DOHH2 (cell line): ENCODE data around the gene GREB1L.

ENCODE experiments used
- H3F3A ChIP-seq: fragments of 200-600 bp; sonication (generic), shearing (Covaris generic); 2 replicates; pipeline ENCODE4 v1.6.0; 2016; ENCODE audit warnings: antibody characterized with exemption, mild to moderate bottlenecking; ENCODE audit not compliant: control insufficient read depth, insufficient read depth
- H3K27ac ChIP-seq: fragments of 200-600 bp; sonication (generic); 2 replicates; pipeline ENCODE4 v1.5.1; 2014; ENCODE audit warnings: low read depth, mild to moderate bottlenecking, low read length, moderate library complexity
- H3K27me3 ChIP-seq: fragments of 200-600 bp; sonication (generic); 2 replicates; pipeline ENCODE4 v1.6.1; 2014; ENCODE audit warnings: mild to moderate bottlenecking, low read length, mixed read lengths; ENCODE audit not compliant: control insufficient read depth
- H3K36me3 ChIP-seq: fragments of 200-600 bp; sonication (generic); 2 replicates; pipeline ENCODE4 v1.6.1; 2014; ENCODE audit warnings: mild to moderate bottlenecking, low read length, moderate library complexity, mixed read lengths; ENCODE audit not compliant: control insufficient read depth
- H3K4me1 ChIP-seq: fragments of 200-600 bp; sonication (generic); 2 replicates; pipeline ENCODE4 v1.6.1; 2014; ENCODE audit warnings: mild to moderate bottlenecking, low read length, mixed read lengths; ENCODE audit not compliant: control insufficient read depth
- H3K4me2 ChIP-seq: fragments of 200-600 bp; sonication (generic); 2 replicates; pipeline ENCODE4 v1.6.0; 2014; ENCODE audit warnings: mild to moderate bottlenecking, low read length, moderate library complexity
- H3K4me3 ChIP-seq: fragments of 200-600 bp; sonication (generic); 2 replicates; pipeline ENCODE4 v1.5.1; 2014; ENCODE audit warnings: mild to moderate bottlenecking, low read length, mixed read lengths
- H3K79me2 ChIP-seq: fragments of 200-600 bp; sonication (generic); 2 replicates; pipeline ENCODE4 v1.6.1; 2014; ENCODE audit warnings: mild to moderate bottlenecking, low read length, mixed read lengths; ENCODE audit not compliant: control insufficient read depth
- H3K9me2 ChIP-seq: fragments of 200-600 bp; sonication (generic); replicated peaks from 2 replicates; pipeline ENCODE4 v1.6.1; 2014; ENCODE audit warnings: mild to moderate bottlenecking, low read length, mixed read lengths; ENCODE audit not compliant: control insufficient read depth
- H3K9me3 ChIP-seq: fragments of 200-600 bp; sonication (generic); 2 replicates; pipeline ENCODE4 v1.6.1; 2014; ENCODE audit warnings: antibody characterized with exemption, low read length, mixed read lengths; ENCODE audit not compliant: control insufficient read depth, insufficient read depth
- H4K20me1 ChIP-seq: fragments of 200-600 bp; sonication (generic); 2 replicates; pipeline ENCODE4 v1.6.0; 2014; ENCODE audit warnings: low read depth, mild to moderate bottlenecking, antibody characterized with exemption, low read length, moderate library complexity; ENCODE audit not compliant: control insufficient read depth, insufficient read depth
- CTCF ChIP-seq: fragments of 200-600 bp; sonication (generic); IDR thresholded peaks from one replicate; pipeline ENCODE4 v1.5.1; 2014; ENCODE audit warnings: antibody characterized with exemption, mild to moderate bottlenecking, low read depth, low read length; ENCODE audit not compliant: poor library complexity, severe bottlenecking
- EZH2phosphoT487 ChIP-seq: fragments of 200-600 bp; sonication (generic); IDR thresholded peaks from 2 replicates; pipeline ENCODE4 v1.6.1; 2017; ENCODE audit warnings: borderline replicate concordance, mild to moderate bottlenecking, antibody characterized with exemption, low read length, moderate library complexity, mixed read lengths

GREB1L gene

DNA sequence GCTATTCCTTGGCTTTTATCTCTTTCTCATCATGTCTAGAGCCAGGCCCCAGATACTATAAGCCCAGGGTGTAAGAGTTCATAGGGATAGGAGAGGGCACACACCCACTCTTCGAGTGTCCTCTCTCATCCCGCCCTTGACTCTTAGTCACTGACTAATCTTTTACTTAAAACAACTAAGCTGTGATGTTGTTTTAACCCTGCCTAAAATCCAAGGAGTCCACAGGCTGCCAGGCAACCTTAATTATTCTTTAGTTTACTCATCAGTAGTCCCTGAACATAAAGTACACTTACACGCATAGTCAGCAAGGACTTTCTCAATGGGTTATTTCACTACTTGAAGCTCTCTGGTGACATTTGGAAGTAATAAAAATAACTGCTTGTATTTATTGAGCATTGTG lies 28.4 kb downstream of the GREB1L start:
- H3F3A ChIP-seq = no peaks in the 10 kb centered on the region
- H3K4me3 ChIP-seq = no peak overlapping the region
- H4K20me1 ChIP-seq = no peaks in the 10 kb centered on the region
- no peaks in the 10 kb centered on the region for H3K27me3 ChIP-seq
- H3K79me2 ChIP-seq = no peaks in the 10 kb centered on the region
- no peak overlapping the region for H3K27ac ChIP-seq
- no peaks in the 10 kb centered on the region for H3K9me2 ChIP-seq
- TF ChIP-seq EZH2phosphoT487 (no peak), CTCF (no peak)
- H3K4me1 ChIP-seq = no peaks in the 10 kb centered on the region
- H3K4me2 ChIP-seq = no peak overlapping the region
- no peaks in the 10 kb centered on the region for H3K36me3 ChIP-seq
- H3K9me3 ChIP-seq = no peaks in the 10 kb centered on the region

- H4K20me1 ChIP-seq = no peaks in the 10 kb centered on the region
- no peak overlapping the region for H3K4me2 ChIP-seq
- H3K4me1 ChIP-seq = no peaks in the 10 kb centered on the region
- no peak overlapping the region for H3K4me3 ChIP-seq
- H3K27me3 ChIP-seq = no peaks in the 10 kb centered on the region
- H3K9me3 ChIP-seq = no peaks in the 10 kb centered on the region
- H3K36me3 ChIP-seq = no peaks in the 10 kb centered on the region
- H3K79me2 ChIP-seq = no peaks in the 10 kb centered on the region
- TF ChIP-seq EZH2phosphoT487 = no peak
- no peak for TF ChIP-seq CTCF
- H3K27ac ChIP-seq = no peak overlapping the region
- no peaks in the 10 kb centered on the region for H3K9me2 ChIP-seq
- no peaks in the 10 kb centered on the region for H3F3A ChIP-seq
Measured at GRCh38 chr18:21272016-21272579, 30.1 kb downstream of the GREB1L start.

DNA sequence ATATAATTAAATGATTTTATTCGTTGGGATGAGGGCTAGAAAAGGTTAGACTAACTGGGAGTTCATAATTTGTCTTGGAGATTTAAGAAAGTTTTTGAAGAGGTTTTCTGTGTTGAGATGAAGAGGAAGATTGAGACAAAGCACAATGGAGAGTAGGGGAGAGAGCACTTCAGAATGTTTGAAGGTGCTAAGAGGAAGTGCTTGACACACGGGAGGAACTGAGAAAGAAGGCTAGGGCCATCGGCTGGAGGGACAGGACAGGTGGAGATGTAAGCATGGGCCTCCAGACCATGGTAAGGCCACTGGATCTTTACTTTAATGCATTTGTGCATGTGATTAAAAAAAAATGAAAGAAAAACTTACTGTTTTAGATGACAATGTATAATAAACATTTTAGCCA lies 31.5 kb downstream of the GREB1L start:
- H3K4me1 ChIP-seq = no peaks in the 10 kb centered on the region
- no peak overlapping the region for H3K4me3 ChIP-seq
- no peak overlapping the region for H3K27ac ChIP-seq
- no peaks in the 10 kb centered on the region for H3K27me3 ChIP-seq
- no peaks in the 10 kb centered on the region for H3F3A ChIP-seq
- H3K9me3 ChIP-seq = no peaks in the 10 kb centered on the region
- TF ChIP-seq EZH2phosphoT487 = no peak
- no peak for TF ChIP-seq CTCF
- H3K9me2 ChIP-seq = no peaks in the 10 kb centered on the region
- no peaks in the 10 kb centered on the region for H3K36me3 ChIP-seq
- no peaks in the 10 kb centered on the region for H4K20me1 ChIP-seq
- no peaks in the 10 kb centered on the region for H3K79me2 ChIP-seq
- H3K4me2 ChIP-seq = no peak overlapping the region

DNA sequence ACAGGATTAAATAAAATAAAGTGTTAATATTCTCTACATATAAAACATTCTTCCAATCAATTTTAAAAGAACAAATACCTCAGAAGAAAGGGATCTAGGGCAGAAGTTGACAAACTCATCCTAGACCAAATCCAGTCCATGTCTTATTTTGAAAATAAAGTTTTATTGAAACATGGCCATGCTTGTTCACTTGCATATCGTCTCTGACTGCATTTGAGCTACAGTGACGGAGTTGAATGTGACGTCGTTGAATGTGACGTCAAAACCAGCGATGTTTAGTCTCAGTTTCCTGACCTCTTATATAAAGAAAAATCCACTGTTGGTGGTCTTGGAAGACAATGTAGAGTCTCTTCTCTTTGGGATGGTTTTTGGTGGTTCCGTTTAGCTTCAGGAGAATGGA lies 33.6 kb downstream of the GREB1L start:
- Histone ChIP-seq H3K4me1 (no peaks in the 10 kb centered on the region), H4K20me1 (no peaks in the 10 kb centered on the region), H3K9me3 (no peaks in the 10 kb centered on the region), H3K4me2 (no peak overlapping the region), H3K9me2 (no peaks in the 10 kb centered on the region), H3K27ac (no peak overlapping the region), H3F3A (no peaks in the 10 kb centered on the region), H3K79me2 (no peaks in the 10 kb centered on the region), H3K27me3 (peaks cover 4% of the 10 kb centered on the region; the same call in 1 of the 2 replicates), H3K36me3 (no peaks in the 10 kb centered on the region), H3K4me3 (no peak overlapping the region)
- TF ChIP-seq CTCF (no peak), EZH2phosphoT487 (no peak)
